Measurements from ENCODE around the gene DIAPH2.

DNA sequence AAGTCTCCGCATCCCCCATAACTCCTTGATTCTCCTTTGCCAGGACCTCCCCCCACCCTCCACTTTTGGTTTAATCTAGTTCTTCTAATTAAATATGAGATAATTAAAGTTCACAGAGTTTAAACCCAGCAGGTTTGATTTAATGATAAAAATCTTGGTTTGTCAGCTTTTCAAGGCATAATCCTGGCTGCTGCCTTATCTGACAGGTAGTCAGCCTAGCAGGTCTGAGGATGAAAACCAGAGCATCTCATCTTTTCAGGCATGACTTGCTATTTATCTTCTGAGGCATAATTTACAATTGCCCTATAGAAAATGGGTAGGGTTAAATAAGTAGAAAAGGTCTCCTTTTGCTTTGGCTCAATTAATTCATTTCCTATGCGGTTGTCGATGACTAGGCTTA lies 790.3 kb downstream of the DIAPH2 start:
- TF ChIP-seq, protein P1, sequence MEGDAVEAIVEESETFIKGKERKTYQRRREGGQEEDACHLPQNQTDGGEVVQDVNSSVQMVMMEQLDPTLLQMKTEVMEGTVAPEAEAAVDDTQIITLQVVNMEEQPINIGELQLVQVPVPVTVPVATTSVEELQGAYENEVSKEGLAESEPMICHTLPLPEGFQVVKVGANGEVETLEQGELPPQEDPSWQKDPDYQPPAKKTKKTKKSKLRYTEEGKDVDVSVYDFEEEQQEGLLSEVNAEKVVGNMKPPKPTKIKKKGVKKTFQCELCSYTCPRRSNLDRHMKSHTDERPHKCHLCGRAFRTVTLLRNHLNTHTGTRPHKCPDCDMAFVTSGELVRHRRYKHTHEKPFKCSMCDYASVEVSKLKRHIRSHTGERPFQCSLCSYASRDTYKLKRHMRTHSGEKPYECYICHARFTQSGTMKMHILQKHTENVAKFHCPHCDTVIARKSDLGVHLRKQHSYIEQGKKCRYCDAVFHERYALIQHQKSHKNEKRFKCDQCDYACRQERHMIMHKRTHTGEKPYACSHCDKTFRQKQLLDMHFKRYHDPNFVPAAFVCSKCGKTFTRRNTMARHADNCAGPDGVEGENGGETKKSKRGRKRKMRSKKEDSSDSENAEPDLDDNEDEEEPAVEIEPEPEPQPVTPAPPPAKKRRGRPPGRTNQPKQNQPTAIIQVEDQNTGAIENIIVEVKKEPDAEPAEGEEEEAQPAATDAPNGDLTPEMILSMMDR (IDR thresholded peaks at IDR 0.05) = no peak
- no peak for TF ChIP-seq POLR2A (IDR thresholded peaks at IDR 0.05)
